RCC 7860 (cell line): ENCODE data around the gene SPPL3.
"Not testable (repeated sequence)": the region's sequence is repeated elsewhere in the genome, so short reads cannot be mapped to it uniquely, and the experiment has no call there.

Experiments
- DNase-seq: peaks from one replicate; pipeline ENCODE4 v3.0.0-alpha.2; 2015; ENCODE audit warnings: low spot score
- FAIRE-seq: peaks from 2 replicates; lab custom pipeline; 2012; peaks lifted over from hg19 to GRCh38; lab: Jason Lieb, UNC

SPPL3 gene

GRCh38 chr12:120792456-120792855, 111.7 kb downstream of the SPPL3 start:
- not testable (repeated sequence) for FAIRE-seq, DNase-seq

- DNase-seq (no peak), FAIRE-seq (no peak)
Observed at GRCh38 chr12:120791669-120792176, 112.4 kb downstream of the SPPL3 start.

GRCh38 chr12:120790114-120790513, 114.0 kb downstream of the SPPL3 start:
- FAIRE-seq: no peak
- DNase-seq: no peak

- no peak for DNase-seq
- FAIRE-seq: no peak
Observed at GRCh38 chr12:120787889-120788288, 116.3 kb downstream of the SPPL3 start.

- FAIRE-seq: no peak
- DNase-seq: no peak
Observed at GRCh38 chr12:120784804-120785203, 119.4 kb downstream of the SPPL3 start.

- FAIRE-seq: no peak
- no peak for DNase-seq
Observed at GRCh38 chr12:120783197-120783596, 121.0 kb downstream of the SPPL3 start.

- no peak for DNase-seq
- no peak for FAIRE-seq
Observed at GRCh38 chr12:120775862-120776552, 128.2 kb downstream of the SPPL3 start.

GRCh38 chr12:120774169-120774916, 129.8 kb downstream of the SPPL3 start:
- FAIRE-seq (no peak), DNase-seq (no peak)

GRCh38 chr12:120771097-120771496, 133.1 kb downstream of the SPPL3 start:
- DNase-seq (no peak), FAIRE-seq (no peak)

GRCh38 chr12:120767071-120768024, 136.8 kb downstream of the SPPL3 start:
- no peak for DNase-seq
- no peak for FAIRE-seq

GRCh38 chr12:120766566-120766965, 137.6 kb downstream of the SPPL3 start:
- FAIRE-seq (no peak), DNase-seq (no peak)

- FAIRE-seq (no peak), DNase-seq (no peak)
Observed at GRCh38 chr12:120764816-120765215, 139.3 kb downstream of the SPPL3 start.

GRCh38 chr12:120763250-120763649, 140.9 kb downstream of the SPPL3 start:
- DNase-seq: no peak
- no peak for FAIRE-seq

GRCh38 chr12:120762086-120762485, 142.1 kb downstream of the SPPL3 start:
- DNase-seq: no peak
- FAIRE-seq: no peak

GRCh38 chr12:120761519-120761934, 142.6 kb downstream of the SPPL3 start:
- no peak for DNase-seq
- no peak for FAIRE-seq

- no peak for DNase-seq
- no peak for FAIRE-seq
Observed at GRCh38 chr12:120760349-120761254, 143.6 kb downstream of the SPPL3 start.

GRCh38 chr12:120759591-120760348, 144.4 kb downstream of the SPPL3 start:
- FAIRE-seq: no peak
- DNase-seq: no peak

- FAIRE-seq: no peak
- DNase-seq: no peak
Observed at GRCh38 chr12:120758798-120759590, 145.2 kb downstream of the SPPL3 start.
